GM12878 (cell line): ENCODE measurements around the gene EP300. TPM values are rescaled to one million over a fixed set of nuclear protein-coding genes. Genes with fewer than 3 reads are reported as not detected.

Experiments used
- CBX3 ChIP-seq: fragments of 200-600 bp; sonication (generic); IDR thresholded peaks from 2 replicates; pipeline ENCODE4 v1.6.1; 2016; ENCODE audit warnings: low read depth, borderline replicate concordance
- CREM ChIP-seq: IDR thresholded peaks from 2 replicates; pipeline ENCODE4 v1.6.1; 2014; ENCODE audit warnings: antibody characterized with exemption, low read depth
- IKZF1 ChIP-seq: fragments of 450-650 bp; conservative IDR thresholded peaks from 2 replicates; pipeline ENCODE4 v1.6.1; 2017; ENCODE audit warnings: antibody characterized with exemption, mild to moderate bottlenecking
- NFIC ChIP-seq: IDR thresholded peaks from 2 replicates; pipeline ENCODE4 v1.6.1; 2012; ENCODE audit warnings: low read depth, mild to moderate bottlenecking, inconsistent platforms, low read length, moderate library complexity
- NFXL1 ChIP-seq: fragments of 450-650 bp; IDR thresholded peaks from 2 replicates; pipeline ENCODE4 v1.6.1; 2017; ENCODE audit warnings: antibody characterized with exemption, mild to moderate bottlenecking, borderline replicate concordance
- SREBF2 ChIP-seq: IDR thresholded peaks from 2 replicates; pipeline ENCODE4 v1.6.1; 2012; ENCODE audit warnings: mild to moderate bottlenecking, low read length
- YY1 ChIP-seq: IDR thresholded peaks from 2 replicates; pipeline ENCODE4 v1.6.1; 2011; ENCODE audit warnings: low read depth, mild to moderate bottlenecking, low read length
- ZNF622 ChIP-seq: fragments of 450-650 bp; IDR thresholded peaks from 2 replicates; pipeline ENCODE4 v1.6.1; 2017; ENCODE audit warnings: mild to moderate bottlenecking, inconsistent platforms
- polyA plus RNA-seq, 11 experiments: library from polyadenylated mRNA; depleted of rRNA in 4 of 11; unstranded in 6 of 11; stranded (reverse) in 5 of 11; fragments of >200 nt; fragmentation: Nextera tagmentation in 4 of 11; fragmentation: Illumina TruSeq in 1 of 11; extraction: Ambion mirVana in 4 of 11; extraction: Trizol in 1 of 11; gene quantifications; 1 replicate in 1 of 11; 2 replicates in 10 of 11; pipeline versions ENCODE4 v1.2.1 to v1.2.3, GENCODE V29; 2011 to 2016; ENCODE audit warnings: inconsistent platforms in 2 of 11, missing spikeins in 2 of 11, low read depth in 1 of 11
- total RNA-seq, 4 experiments: library from RNA; depleted of rRNA in 3 of 4; stranded (reverse); fragments of >200 nt in 3 of 4; fragmentation: Illumina TruSeq in 1 of 4; extraction: Trizol in 1 of 4; gene quantifications; 2 replicates each; pipeline versions ENCODE4 v1.2.1 to v1.2.3, GENCODE V29; 2013 to 2021
- TF ChIP-seq, protein P1 (sequence below): IDR thresholded peaks from 2 replicates; pipeline ENCODE4 v1.6.1; 2011; ENCODE audit warnings: borderline replicate concordance, low read depth, mild to moderate bottlenecking, moderate library complexity, mixed read lengths, low read length; ENCODE audit not compliant: insufficient read depth; ENCODE audit errors: extremely low read length
- TF ChIP-seq, protein P2 (sequence below): fragments of 450-650 bp; IDR thresholded peaks from 2 replicates; pipeline ENCODE4 v1.6.1; 2017; ENCODE audit warnings: mild to moderate bottlenecking, low read depth, inconsistent platforms; ENCODE audit not compliant: poor library complexity, severe bottlenecking
- TF ChIP-seq, protein P3 (sequence below): fragments of 450-650 bp; IDR thresholded peaks from 2 replicates; pipeline ENCODE4 v1.6.1; 2016; ENCODE audit warnings: mild to moderate bottlenecking
- TF ChIP-seq, protein P4 (sequence below): IDR thresholded peaks from 2 replicates; pipeline ENCODE4 v1.6.1; 2012; ENCODE audit warnings: low read depth, low read length, improper control_type of control experiment
- TF ChIP-seq, protein P5 (sequence below): fragments of 450-650 bp; IDR thresholded peaks from 2 replicates; pipeline ENCODE4 v1.6.1; 2017; ENCODE audit warnings: antibody characterized with exemption, mild to moderate bottlenecking, moderate library complexity
- TF ChIP-seq, protein P6 (sequence below): IDR thresholded peaks from 2 replicates; pipeline ENCODE4 v1.6.1; 2012; ENCODE audit warnings: low read depth, low read length, improper control_type of control experiment
- TF ChIP-seq, protein P7 (sequence below): fragments of 450-650 bp; IDR thresholded peaks from 2 replicates; pipeline ENCODE4 v1.6.1; 2017; ENCODE audit warnings: mild to moderate bottlenecking, moderate library complexity

EP300 gene
- total and polyA plus RNA-seq, 10 of the 15 experiments (the other 5 are each of a cell fraction or from before 2014, with no cell fraction given): 5.5 to 48.5 (median 23.6) TPM

DNA sequence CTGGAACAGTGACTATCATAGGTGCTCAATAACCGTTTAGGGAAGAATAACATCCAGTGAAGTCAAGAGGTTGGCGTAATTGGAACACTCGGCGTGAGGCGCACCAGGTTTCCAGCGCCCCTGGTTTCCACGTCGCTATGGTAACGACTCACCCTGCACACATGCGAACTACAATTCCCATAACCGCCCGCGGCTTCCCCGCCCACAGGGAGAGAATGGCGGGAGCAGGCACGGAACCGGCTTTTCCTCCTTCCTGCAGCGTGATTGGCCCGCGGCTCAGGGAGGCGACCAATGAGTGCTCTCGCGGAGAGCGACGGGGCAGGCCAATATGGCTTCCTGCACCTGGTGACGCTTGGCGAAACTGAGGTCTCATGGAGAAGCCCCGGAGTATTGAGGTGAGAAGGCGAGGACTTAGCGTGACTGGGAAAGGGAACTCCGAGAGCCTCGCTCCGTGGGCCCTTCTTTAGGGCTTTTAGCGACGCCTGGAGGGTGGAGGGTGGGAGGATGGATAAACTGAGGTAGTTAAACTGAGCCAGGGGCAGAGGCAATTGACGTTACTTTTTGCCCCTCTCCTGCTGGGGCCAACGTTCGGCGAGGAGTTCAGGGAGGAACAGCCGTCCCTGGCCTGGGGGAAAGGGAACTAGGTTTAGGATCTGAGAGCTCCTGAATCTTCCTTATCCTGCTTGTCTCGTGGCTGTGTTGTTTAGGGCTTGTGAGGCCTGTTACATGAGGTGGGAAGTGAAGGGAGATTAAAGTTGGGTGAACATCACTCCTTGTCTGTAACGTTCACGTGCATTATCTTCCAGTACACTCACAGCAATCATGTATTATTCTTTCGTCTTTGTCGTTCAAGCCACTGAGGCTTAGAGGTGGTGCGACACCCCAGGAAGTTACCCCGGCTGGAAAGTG is 112.9 kb downstream of the EP300 start, which contains the start of gene L3MBTL2 (continued):
- TF ChIP-seq, protein P1, sequence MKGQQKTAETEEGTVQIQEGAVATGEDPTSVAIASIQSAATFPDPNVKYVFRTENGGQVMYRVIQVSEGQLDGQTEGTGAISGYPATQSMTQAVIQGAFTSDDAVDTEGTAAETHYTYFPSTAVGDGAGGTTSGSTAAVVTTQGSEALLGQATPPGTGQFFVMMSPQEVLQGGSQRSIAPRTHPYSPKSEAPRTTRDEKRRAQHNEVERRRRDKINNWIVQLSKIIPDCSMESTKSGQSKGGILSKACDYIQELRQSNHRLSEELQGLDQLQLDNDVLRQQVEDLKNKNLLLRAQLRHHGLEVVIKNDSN: no peak
- TF ChIP-seq, protein P2, sequence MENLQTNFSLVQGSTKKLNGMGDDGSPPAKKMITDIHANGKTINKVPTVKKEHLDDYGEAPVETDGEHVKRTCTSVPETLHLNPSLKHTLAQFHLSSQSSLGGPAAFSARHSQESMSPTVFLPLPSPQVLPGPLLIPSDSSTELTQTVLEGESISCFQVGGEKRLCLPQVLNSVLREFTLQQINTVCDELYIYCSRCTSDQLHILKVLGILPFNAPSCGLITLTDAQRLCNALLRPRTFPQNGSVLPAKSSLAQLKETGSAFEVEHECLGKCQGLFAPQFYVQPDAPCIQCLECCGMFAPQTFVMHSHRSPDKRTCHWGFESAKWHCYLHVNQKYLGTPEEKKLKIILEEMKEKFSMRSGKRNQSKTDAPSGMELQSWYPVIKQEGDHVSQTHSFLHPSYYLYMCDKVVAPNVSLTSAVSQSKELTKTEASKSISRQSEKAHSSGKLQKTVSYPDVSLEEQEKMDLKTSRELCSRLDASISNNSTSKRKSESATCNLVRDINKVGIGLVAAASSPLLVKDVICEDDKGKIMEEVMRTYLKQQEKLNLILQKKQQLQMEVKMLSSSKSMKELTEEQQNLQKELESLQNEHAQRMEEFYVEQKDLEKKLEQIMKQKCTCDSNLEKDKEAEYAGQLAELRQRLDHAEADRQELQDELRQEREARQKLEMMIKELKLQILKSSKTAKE: peak; percentile 45
- TF ChIP-seq IKZF1: peak; percentile 90
- no peak for TF ChIP-seq NFXL1
- peak; percentile 97 for TF ChIP-seq YY1
- TF ChIP-seq ZNF622: no peak
- TF ChIP-seq, protein P3, sequence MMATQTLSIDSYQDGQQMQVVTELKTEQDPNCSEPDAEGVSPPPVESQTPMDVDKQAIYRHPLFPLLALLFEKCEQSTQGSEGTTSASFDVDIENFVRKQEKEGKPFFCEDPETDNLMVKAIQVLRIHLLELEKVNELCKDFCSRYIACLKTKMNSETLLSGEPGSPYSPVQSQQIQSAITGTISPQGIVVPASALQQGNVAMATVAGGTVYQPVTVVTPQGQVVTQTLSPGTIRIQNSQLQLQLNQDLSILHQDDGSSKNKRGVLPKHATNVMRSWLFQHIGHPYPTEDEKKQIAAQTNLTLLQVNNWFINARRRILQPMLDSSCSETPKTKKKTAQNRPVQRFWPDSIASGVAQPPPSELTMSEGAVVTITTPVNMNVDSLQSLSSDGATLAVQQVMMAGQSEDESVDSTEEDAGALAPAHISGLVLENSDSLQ: peak; percentile 73
- TF ChIP-seq, protein P4, sequence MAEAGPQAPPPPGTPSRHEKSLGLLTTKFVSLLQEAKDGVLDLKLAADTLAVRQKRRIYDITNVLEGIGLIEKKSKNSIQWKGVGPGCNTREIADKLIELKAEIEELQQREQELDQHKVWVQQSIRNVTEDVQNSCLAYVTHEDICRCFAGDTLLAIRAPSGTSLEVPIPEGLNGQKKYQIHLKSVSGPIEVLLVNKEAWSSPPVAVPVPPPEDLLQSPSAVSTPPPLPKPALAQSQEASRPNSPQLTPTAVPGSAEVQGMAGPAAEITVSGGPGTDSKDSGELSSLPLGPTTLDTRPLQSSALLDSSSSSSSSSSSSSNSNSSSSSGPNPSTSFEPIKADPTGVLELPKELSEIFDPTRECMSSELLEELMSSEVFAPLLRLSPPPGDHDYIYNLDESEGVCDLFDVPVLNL: peak; percentile 78
- no peak for TF ChIP-seq SREBF2
- TF ChIP-seq CBX3: no peak
- TF ChIP-seq, protein P5, sequence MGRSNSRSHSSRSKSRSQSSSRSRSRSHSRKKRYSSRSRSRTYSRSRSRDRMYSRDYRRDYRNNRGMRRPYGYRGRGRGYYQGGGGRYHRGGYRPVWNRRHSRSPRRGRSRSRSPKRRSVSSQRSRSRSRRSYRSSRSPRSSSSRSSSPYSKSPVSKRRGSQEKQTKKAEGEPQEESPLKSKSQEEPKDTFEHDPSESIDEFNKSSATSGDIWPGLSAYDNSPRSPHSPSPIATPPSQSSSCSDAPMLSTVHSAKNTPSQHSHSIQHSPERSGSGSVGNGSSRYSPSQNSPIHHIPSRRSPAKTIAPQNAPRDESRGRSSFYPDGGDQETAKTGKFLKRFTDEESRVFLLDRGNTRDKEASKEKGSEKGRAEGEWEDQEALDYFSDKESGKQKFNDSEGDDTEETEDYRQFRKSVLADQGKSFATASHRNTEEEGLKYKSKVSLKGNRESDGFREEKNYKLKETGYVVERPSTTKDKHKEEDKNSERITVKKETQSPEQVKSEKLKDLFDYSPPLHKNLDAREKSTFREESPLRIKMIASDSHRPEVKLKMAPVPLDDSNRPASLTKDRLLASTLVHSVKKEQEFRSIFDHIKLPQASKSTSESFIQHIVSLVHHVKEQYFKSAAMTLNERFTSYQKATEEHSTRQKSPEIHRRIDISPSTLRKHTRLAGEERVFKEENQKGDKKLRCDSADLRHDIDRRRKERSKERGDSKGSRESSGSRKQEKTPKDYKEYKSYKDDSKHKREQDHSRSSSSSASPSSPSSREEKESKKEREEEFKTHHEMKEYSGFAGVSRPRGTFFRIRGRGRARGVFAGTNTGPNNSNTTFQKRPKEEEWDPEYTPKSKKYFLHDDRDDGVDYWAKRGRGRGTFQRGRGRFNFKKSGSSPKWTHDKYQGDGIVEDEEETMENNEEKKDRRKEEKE: no peak
- TF ChIP-seq, protein P6, sequence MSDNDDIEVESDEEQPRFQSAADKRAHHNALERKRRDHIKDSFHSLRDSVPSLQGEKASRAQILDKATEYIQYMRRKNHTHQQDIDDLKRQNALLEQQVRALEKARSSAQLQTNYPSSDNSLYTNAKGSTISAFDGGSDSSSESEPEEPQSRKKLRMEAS: no peak; the same call in none of the 2 replicates
- TF ChIP-seq, protein P7, sequence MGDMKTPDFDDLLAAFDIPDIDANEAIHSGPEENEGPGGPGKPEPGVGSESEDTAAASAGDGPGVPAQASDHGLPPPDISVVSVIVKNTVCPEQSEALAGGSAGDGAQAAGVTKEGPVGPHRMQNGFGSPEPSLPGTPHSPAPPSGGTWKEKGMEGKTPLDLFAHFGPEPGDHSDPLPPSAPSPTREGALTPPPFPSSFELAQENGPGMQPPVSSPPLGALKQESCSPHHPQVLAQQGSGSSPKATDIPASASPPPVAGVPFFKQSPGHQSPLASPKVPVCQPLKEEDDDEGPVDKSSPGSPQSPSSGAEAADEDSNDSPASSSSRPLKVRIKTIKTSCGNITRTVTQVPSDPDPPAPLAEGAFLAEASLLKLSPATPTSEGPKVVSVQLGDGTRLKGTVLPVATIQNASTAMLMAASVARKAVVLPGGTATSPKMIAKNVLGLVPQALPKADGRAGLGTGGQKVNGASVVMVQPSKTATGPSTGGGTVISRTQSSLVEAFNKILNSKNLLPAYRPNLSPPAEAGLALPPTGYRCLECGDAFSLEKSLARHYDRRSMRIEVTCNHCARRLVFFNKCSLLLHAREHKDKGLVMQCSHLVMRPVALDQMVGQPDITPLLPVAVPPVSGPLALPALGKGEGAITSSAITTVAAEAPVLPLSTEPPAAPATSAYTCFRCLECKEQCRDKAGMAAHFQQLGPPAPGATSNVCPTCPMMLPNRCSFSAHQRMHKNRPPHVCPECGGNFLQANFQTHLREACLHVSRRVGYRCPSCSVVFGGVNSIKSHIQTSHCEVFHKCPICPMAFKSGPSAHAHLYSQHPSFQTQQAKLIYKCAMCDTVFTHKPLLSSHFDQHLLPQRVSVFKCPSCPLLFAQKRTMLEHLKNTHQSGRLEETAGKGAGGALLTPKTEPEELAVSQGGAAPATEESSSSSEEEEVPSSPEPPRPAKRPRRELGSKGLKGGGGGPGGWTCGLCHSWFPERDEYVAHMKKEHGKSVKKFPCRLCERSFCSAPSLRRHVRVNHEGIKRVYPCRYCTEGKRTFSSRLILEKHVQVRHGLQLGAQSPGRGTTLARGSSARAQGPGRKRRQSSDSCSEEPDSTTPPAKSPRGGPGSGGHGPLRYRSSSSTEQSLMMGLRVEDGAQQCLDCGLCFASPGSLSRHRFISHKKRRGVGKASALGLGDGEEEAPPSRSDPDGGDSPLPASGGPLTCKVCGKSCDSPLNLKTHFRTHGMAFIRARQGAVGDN: peak; percentile 70
- TF ChIP-seq CREM: peak; percentile 84
- no peak for TF ChIP-seq NFIC
